Spleen (tissue), 7 donors: ENCODE measurements around the gene NFE2L1.

Experiments
- POLR2A ChIP-seq, 3 donors: fragments of 450-650 bp; IDR thresholded peaks; one replicate each; pipeline ENCODE4 v1.5.1; 2017; ENCODE audit warnings: antibody characterized with exemption in 3 of 3, mild to moderate bottlenecking in 1 of 3
- POLR2AphosphoS5 ChIP-seq, 3 donors: sonication (generic); formaldehyde crosslinking; IDR thresholded peaks; one replicate each; pipeline ENCODE4 v1.5.1; 2017; ENCODE audit warnings: antibody characterized with exemption in 3 of 3
- TF ChIP-seq, protein P1 (sequence below), 11 experiments: fragments of 200-600 bp in 7 of 11; fragments of 450-650 bp in 4 of 11; sonication (generic) in 4 of 11; IDR thresholded peaks in 8 of 11; conservative IDR thresholded peaks in 3 of 11; 1 replicate in 7 of 11; 2 replicates in 4 of 11; pipeline versions ENCODE4 v1.4.0 to v1.8.0; 2016 to 2021; ENCODE audit warnings: antibody characterized with exemption in 11 of 11, inconsistent platforms in 4 of 11, mild to moderate bottlenecking in 1 of 11
- donor health status: DM: no; HTN: no; CAD: no; lungs with moderate emphysema.
- donor health status: DM: no; HTN: no; CAD: no.
- donor health status: DM: no; HTN: no; CAD: no.

GRCh38 chr17:48043176-48043575 is 5.0 kb upstream of the NFE2L1 start:
- TF ChIP-seq, protein P1, sequence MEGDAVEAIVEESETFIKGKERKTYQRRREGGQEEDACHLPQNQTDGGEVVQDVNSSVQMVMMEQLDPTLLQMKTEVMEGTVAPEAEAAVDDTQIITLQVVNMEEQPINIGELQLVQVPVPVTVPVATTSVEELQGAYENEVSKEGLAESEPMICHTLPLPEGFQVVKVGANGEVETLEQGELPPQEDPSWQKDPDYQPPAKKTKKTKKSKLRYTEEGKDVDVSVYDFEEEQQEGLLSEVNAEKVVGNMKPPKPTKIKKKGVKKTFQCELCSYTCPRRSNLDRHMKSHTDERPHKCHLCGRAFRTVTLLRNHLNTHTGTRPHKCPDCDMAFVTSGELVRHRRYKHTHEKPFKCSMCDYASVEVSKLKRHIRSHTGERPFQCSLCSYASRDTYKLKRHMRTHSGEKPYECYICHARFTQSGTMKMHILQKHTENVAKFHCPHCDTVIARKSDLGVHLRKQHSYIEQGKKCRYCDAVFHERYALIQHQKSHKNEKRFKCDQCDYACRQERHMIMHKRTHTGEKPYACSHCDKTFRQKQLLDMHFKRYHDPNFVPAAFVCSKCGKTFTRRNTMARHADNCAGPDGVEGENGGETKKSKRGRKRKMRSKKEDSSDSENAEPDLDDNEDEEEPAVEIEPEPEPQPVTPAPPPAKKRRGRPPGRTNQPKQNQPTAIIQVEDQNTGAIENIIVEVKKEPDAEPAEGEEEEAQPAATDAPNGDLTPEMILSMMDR (IDR thresholded peaks at IDR 0.05 in 8 of 11, conservative IDR thresholded peaks at IDR 0.05 in 3 of 11) = no peak
- TF ChIP-seq POLR2A (IDR thresholded peaks at IDR 0.05) (no peak), POLR2AphosphoS5 (IDR thresholded peaks at IDR 0.05) (no peak)
